Stimulated activated CD8-positive, alpha-beta memory T cell treated with anti-CD3 and anti-CD28 coated beads, Interleukin-4, amount 100 ng/mL, for 1 hour (primary cell): Measurements from ENCODE around the gene ITPKC.
A peak's percentile ranks its signal among the peaks of the same experiment; 100 is the strongest.

Experiments used
- DNase-seq, 2 donors: peaks; one replicate each; pipeline ENCODE4 v3.0.0-alpha.2; 2020; ENCODE audit warnings: low read depth in 2 of 2, low spot score in 1 of 2

The ITPKC gene

GRCh38 chr19:40690050-40690692 lies 26.7 kb upstream of the ITPKC start, which contains the start of gene NUMBL:
Gene NUMBL, minus strand, starts transcription at chr19:40690651. Its CDS starts 168 bp downstream, at chr19:40690483.
- DNase-seq, result no peak

- peak; percentile 69 to 70 for DNase-seq
These were observed 26.1 kb upstream of the ITPKC start for GRCh38 chr19:40690693-40691420.

GRCh38 chr19:40691421-40692211 lies 25.3 kb upstream of the ITPKC start:
- DNase-seq, result no peak

GRCh38 chr19:40692212-40692551 lies 24.7 kb upstream of the ITPKC start:
- no peak for DNase-seq

- no peak for DNase-seq
These were observed 23.6 kb upstream of the ITPKC start for GRCh38 chr19:40693150-40693788.

GRCh38 chr19:40693896-40694295 lies 23.0 kb upstream of the ITPKC start:
- DNase-seq, result no peak

GRCh38 chr19:40695881-40696280 lies 21.0 kb upstream of the ITPKC start:
- DNase-seq, result no peak

GRCh38 chr19:40697007-40697406 lies 19.9 kb upstream of the ITPKC start:
- no peak for DNase-seq

- DNase-seq, result no peak
These were observed 16.8 kb upstream of the ITPKC start for GRCh38 chr19:40700083-40700482.

GRCh38 chr19:40701758-40702157 lies 15.2 kb upstream of the ITPKC start:
- no peak for DNase-seq

GRCh38 chr19:40702337-40703012 lies 14.4 kb upstream of the ITPKC start:
- no peak for DNase-seq

- DNase-seq, result no peak
These were observed 13.7 kb upstream of the ITPKC start for GRCh38 chr19:40703029-40703755.

- DNase-seq, result no peak
These were observed 12.2 kb upstream of the ITPKC start for GRCh38 chr19:40704491-40705361.

- no peak for DNase-seq
These were observed 11.6 kb upstream of the ITPKC start for GRCh38 chr19:40705362-40705651.

- DNase-seq, result no peak
These were observed 10.8 kb upstream of the ITPKC start for GRCh38 chr19:40705950-40706619.

- DNase-seq, result no peak
These were observed 9.3 kb upstream of the ITPKC start for GRCh38 chr19:40707615-40708014.

GRCh38 chr19:40709817-40710216 lies 7.1 kb upstream of the ITPKC start:
- DNase-seq, result no peak

GRCh38 chr19:40713939-40714338 lies 3.0 kb upstream of the ITPKC start:
- no peak for DNase-seq
